Stimulated activated CD8-positive, alpha-beta memory T cell treated with anti-CD3 and anti-CD28 coated beads, Interleukin-4, amount 100 ng/mL, for 1 hour (primary cell): Measurements from ENCODE around the gene EXD1.
"Not testable (repeated sequence)": the region's sequence is repeated elsewhere in the genome, so short reads cannot be mapped to it uniquely, and the experiment has no call there.

ENCODE experiments used
- DNase-seq, 2 donors: peaks; one replicate each; pipeline ENCODE4 v3.0.0-alpha.2; 2020; ENCODE audit warnings: low read depth in 2 of 2, low spot score in 1 of 2

The EXD1 gene

GRCh38 chr15:41150279-41150678 is 80.3 kb downstream of the EXD1 start:
- no peak for DNase-seq

- DNase-seq, result no peak
These were observed 82.5 kb downstream of the EXD1 start for GRCh38 chr15:41148065-41148464.

GRCh38 chr15:41139619-41140018 is 90.9 kb downstream of the EXD1 start:
- no peak for DNase-seq

DNA sequence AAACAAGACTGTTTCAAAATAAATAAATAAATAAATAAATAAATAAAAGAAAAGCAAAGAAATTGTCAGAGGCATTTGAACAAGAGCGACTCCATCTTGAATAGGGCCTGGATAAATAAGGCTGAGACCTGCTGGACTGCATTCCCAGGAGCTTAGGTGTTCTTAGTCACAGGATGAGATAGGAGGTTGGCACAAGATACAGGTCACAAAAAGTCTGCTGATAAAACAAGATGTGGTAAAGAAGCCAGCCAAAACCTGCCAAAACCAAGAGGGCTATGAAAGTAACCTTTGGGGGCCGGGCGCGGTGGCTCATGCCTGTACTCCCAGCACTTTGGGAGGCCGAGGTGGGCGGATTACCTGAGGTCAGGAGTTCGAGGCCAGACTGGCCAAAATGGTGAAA is 91.4 kb downstream of the EXD1 start:
- DNase-seq, result not testable (repeated sequence)

GRCh38 chr15:41135580-41135979 is 95.0 kb downstream of the EXD1 start:
- DNase-seq, result not testable (repeated sequence)

DNA sequence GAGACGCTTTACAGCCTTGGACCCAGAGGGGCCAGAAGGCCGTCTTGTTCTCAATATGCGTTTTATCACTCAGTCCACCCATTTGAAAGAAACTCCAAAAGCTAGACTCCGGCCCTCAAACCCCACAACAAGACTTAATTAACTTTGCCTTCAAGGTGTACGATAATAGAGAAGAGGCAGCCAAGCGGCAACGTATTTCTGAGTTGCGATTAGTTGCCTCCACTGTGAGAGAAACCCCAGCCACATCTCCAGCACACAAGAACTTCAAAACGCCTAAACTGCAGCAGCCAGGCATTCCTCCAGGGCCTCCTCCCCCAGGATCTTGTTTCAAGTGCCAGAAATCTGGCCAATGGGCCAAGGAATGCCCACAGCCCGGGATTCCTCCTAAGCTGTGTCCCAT is 97.1 kb downstream of the EXD1 start:
- DNase-seq, result no peak
